ENCODE results near the gene CALCR. TPM values are rescaled to one million over a fixed set of nuclear protein-coding genes. Genes with fewer than 3 reads are reported as not detected.

CALCR gene
- total RNA-seq, 1 experiment from 2014 or later = 0.10 TPM

DNA sequence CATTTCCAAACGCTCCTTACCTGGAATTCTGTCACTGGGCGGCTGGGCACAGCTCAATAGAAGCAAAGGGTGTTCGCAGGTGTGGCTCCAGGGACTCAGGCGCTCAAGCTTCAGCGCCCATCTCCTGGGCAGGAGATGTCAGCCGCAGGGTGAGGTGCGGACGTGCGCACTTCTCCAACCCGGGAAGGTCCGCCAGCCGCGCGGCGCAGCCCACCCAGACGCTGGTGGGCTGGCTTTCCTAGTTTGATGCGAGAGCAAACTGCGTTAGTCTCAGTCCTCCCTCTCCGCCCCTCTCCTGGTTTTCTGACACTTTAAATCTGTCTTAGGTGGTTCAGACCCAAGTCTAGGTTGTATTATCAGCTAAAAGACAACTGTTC lies 267 bp downstream of the CALCR start:
- Histone ChIP-seq H3K27ac (ENCODE audit: low read depth, low read length) (no peak overlapping the region), H3K79me2 (ENCODE audit: insufficient read depth, low read length) (no peaks in the 10 kb centered on the region), H3K4me3 (replicated peaks in 1 of 2; ENCODE audit: low read depth in 1 of 2, low read length in 2 of 2) (no peak overlapping the region), H3K36me3 (ENCODE audit: control insufficient read depth in 1 of 2, insufficient read depth in 2 of 2, low read length in 2 of 2) (no peaks in the 10 kb centered on the region), H3K9me2 (ENCODE audit: insufficient read depth) (no peaks in the 10 kb centered on the region), H4K20me1 (ENCODE audit: insufficient read depth) (no peaks in the 10 kb centered on the region), H3K9ac (ENCODE audit: low read length) (no peak overlapping the region), H3K4me2 (ENCODE audit: low read length) (no peak overlapping the region), H3K9me3 (ENCODE audit: control insufficient read depth in 1 of 2, insufficient read depth in 1 of 2, low read depth in 1 of 2, low read length in 2 of 2) (no peaks in the 10 kb centered on the region), H3K27me3 (ENCODE audit: insufficient read depth, low read length) (peaks cover 6% of the 10 kb centered on the region; the same call in 1 of the 2 replicates), H2AFZ (ENCODE audit: low read depth, low read length, poor library complexity, severe bottlenecking) (no peak overlapping the region), H3K4me1 (ENCODE audit: control insufficient read depth in 1 of 2, insufficient read depth in 2 of 2, low read length in 2 of 2) (peaks cover 0 to 9% of the 10 kb centered on the region in 2 experiments; a peak in 1 of 4 replicates)
- ChIA-PET CTCF (no interaction called here), POLR2A (no interaction called here), RAD21 (ENCODE audit: low non-redundant PET in 1 of 2, low total read pairs in 2 of 2, uncharacterized antibody in 2 of 2, unreplicated experiment in 2 of 2) (no interaction called here)
- TF ChIP-seq EZH2 (IDR thresholded peaks at IDR 0.05) (no peak), SIN3A (IDR thresholded peaks at IDR 0.05; ENCODE audit: low read depth) (no peak), TCF7L2 (IDR thresholded peaks at IDR 0.05; ENCODE audit: borderline replicate concordance, extremely low read depth, insufficient read depth, insufficient read length) (no peak), YY1 (IDR thresholded peaks at IDR 0.05; ENCODE audit: extremely low read depth, insufficient replicate concordance, low read depth, low read length) (no peak), POLR2A (IDR thresholded peaks at IDR 0.05; ENCODE audit: borderline replicate concordance, extremely low read depth, insufficient read depth, insufficient read length) (no peak), SRF (IDR thresholded peaks at IDR 0.05; ENCODE audit: low read depth) (no peak), JUND (IDR thresholded peaks at IDR 0.05) (no peak), ELF1 (IDR thresholded peaks at IDR 0.05; ENCODE audit: borderline replicate concordance, low read depth) (no peak), RAD21 (IDR thresholded peaks at IDR 0.05; ENCODE audit: low read depth) (no peak), EGR1 (IDR thresholded peaks at IDR 0.05; ENCODE audit: low read depth) (no peak)
- TF ChIP-seq, protein P1, sequence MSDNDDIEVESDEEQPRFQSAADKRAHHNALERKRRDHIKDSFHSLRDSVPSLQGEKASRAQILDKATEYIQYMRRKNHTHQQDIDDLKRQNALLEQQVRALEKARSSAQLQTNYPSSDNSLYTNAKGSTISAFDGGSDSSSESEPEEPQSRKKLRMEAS (IDR thresholded peaks at IDR 0.05) = no peak
- TF ChIP-seq, protein P2, sequence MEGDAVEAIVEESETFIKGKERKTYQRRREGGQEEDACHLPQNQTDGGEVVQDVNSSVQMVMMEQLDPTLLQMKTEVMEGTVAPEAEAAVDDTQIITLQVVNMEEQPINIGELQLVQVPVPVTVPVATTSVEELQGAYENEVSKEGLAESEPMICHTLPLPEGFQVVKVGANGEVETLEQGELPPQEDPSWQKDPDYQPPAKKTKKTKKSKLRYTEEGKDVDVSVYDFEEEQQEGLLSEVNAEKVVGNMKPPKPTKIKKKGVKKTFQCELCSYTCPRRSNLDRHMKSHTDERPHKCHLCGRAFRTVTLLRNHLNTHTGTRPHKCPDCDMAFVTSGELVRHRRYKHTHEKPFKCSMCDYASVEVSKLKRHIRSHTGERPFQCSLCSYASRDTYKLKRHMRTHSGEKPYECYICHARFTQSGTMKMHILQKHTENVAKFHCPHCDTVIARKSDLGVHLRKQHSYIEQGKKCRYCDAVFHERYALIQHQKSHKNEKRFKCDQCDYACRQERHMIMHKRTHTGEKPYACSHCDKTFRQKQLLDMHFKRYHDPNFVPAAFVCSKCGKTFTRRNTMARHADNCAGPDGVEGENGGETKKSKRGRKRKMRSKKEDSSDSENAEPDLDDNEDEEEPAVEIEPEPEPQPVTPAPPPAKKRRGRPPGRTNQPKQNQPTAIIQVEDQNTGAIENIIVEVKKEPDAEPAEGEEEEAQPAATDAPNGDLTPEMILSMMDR (IDR thresholded peaks at IDR 0.05 in 2 of 3, conservative IDR thresholded peaks at IDR 0.05 in 1 of 3; ENCODE audit: borderline replicate concordance in 1 of 3, insufficient read depth in 1 of 3, low read depth in 2 of 3, low read length in 2 of 3) = no peak
- ATAC-seq = no peak
- DNase-seq (ENCODE audit: low read depth, low spot score) = no peak
- intact Hi-C loops (cut with micrococcal nuclease) = no loop called here
- no TSS peak for BruUV-seq (replicated peaks)
